DND-41 (cell line): Measurements from ENCODE around the gene STAC2.

Experiments
- ATAC-seq: fragments of 200-7000 bp; cut with Tn5 transposase; 3 replicates; pipeline ENCODE4 v1.9.1; 2021; ENCODE audit warnings: low read depth; ENCODE audit not compliant: insufficient read depth
- DNase-seq: peaks from one replicate; pipeline ENCODE4 v3.0.0-alpha.2; 2020
- H2AFZ ChIP-seq: 2 replicates; pipeline ENCODE4 v1.6.0; 2012; ENCODE audit warnings: low read depth, low read length
- H3K27ac ChIP-seq: 2 replicates; pipeline ENCODE4 v1.5.1; 2012; ENCODE audit warnings: low read length, inconsistent platforms
- H3K27me3 ChIP-seq: fragments of 200-600 bp; sonication (generic); 2 replicates; pipeline ENCODE4 v1.6.0; 2012; ENCODE audit warnings: low read length, mild to moderate bottlenecking, inconsistent platforms; ENCODE audit not compliant: insufficient read depth, poor library complexity
- H3K36me3 ChIP-seq: 2 replicates; pipeline ENCODE4 v1.5.1; 2012; ENCODE audit warnings: low read length, inconsistent platforms; ENCODE audit not compliant: insufficient read depth
- H3K4me1 ChIP-seq: 2 replicates; pipeline ENCODE4 v1.5.1; 2012; ENCODE audit warnings: mild to moderate bottlenecking, low read length; ENCODE audit not compliant: insufficient read depth
- H3K4me2 ChIP-seq: 2 replicates; pipeline ENCODE4 v1.6.0; 2012; ENCODE audit warnings: mild to moderate bottlenecking, moderate library complexity, low read length, inconsistent platforms; ENCODE audit not compliant: insufficient read depth
- H3K4me3 ChIP-seq, 2 experiments: fragments of 200-600 bp in 1 of 2; shearing (Covaris generic) in 1 of 2; 2 replicates each; pipeline ENCODE4 v1.5.1; 2012 to 2016; ENCODE audit warnings: inconsistent platforms in 2 of 2, low read length in 2 of 2, mild to moderate bottlenecking in 2 of 2, low read depth in 1 of 2, moderate library complexity in 1 of 2
- H3K79me2 ChIP-seq: 2 replicates; pipeline ENCODE4 v1.6.0; 2012; ENCODE audit warnings: low read length, inconsistent platforms; ENCODE audit not compliant: insufficient read depth
- H3K9ac ChIP-seq: 2 replicates; pipeline ENCODE4 v1.6.0; 2012; ENCODE audit warnings: low read depth, mild to moderate bottlenecking, inconsistent platforms, low read length, moderate library complexity
- H3K9me3 ChIP-seq: 2 replicates; pipeline ENCODE4 v1.5.1; 2012; ENCODE audit warnings: low read length, moderate library complexity, mild to moderate bottlenecking, inconsistent platforms; ENCODE audit not compliant: insufficient read depth, severe bottlenecking
- H4K20me1 ChIP-seq: 2 replicates; pipeline ENCODE4 v1.6.0; 2012; ENCODE audit warnings: low read length; ENCODE audit not compliant: insufficient read depth
- CTCF ChIP-seq: IDR thresholded peaks from 2 replicates; pipeline ENCODE4 v1.5.1; 2012; ENCODE audit warnings: borderline replicate concordance, low read length, moderate library complexity, mild to moderate bottlenecking; ENCODE audit not compliant: poor library complexity, severe bottlenecking; ENCODE audit errors: extremely low read depth
- EZH2 ChIP-seq: IDR thresholded peaks from 3 replicates; pipeline ENCODE4 v1.6.1; 2012; ENCODE audit warnings: borderline replicate concordance, low read depth, mild to moderate bottlenecking, moderate library complexity, low read length, inconsistent platforms; ENCODE audit not compliant: severe bottlenecking

STAC2 gene

DNA sequence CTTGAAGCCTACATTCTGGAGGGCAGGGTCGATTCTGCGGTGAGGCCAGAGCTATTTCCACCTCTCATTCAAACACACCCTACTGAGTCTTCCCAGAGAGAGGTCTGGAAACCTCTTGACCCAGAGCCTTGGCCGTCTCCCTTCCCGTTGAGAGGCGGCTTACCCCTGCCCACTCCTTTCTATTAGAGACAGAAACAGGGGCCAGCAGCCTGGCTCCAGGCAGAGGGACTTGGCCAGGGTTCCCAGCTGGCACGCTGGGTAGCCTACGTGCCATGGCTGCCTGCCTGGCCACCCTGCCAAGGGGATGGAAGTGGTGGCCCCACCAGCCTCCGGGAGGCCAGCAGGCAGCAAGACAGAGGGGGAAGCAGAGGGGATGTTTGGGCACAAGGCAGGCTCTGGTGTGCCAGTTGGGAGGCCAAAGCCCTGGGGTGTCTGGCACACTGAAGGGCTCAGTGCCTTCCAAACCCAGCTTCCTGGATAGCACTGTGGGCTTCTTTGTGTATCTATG is 6.0 kb downstream of the STAC2 start:
- TF ChIP-seq EZH2 (no peak), CTCF (no peak)
- no peaks in the 10 kb centered on the region for H3K36me3 ChIP-seq
- H2AFZ ChIP-seq, result no peak overlapping the region
- no peak for ATAC-seq
- no peaks in the 10 kb centered on the region for H3K27me3 ChIP-seq
- H3K4me1 ChIP-seq, result no peaks in the 10 kb centered on the region
- no peak overlapping the region for H3K4me3 ChIP-seq
- H4K20me1 ChIP-seq, result 0 out of 2 replicates have a peak, but pooled peaks cover 6% of the 10 kb centered on the region
- H3K79me2 ChIP-seq, result no peaks in the 10 kb centered on the region
- no peak for DNase-seq
- no peak overlapping the region for H3K27ac ChIP-seq
- no peak overlapping the region for H3K4me2 ChIP-seq
- no peak overlapping the region for H3K9ac ChIP-seq
- no peaks in the 10 kb centered on the region for H3K9me3 ChIP-seq

GRCh38 chr17:39218906-39219305 is 6.8 kb downstream of the STAC2 start:
- no peak overlapping the region for H3K4me3 ChIP-seq

DNA sequence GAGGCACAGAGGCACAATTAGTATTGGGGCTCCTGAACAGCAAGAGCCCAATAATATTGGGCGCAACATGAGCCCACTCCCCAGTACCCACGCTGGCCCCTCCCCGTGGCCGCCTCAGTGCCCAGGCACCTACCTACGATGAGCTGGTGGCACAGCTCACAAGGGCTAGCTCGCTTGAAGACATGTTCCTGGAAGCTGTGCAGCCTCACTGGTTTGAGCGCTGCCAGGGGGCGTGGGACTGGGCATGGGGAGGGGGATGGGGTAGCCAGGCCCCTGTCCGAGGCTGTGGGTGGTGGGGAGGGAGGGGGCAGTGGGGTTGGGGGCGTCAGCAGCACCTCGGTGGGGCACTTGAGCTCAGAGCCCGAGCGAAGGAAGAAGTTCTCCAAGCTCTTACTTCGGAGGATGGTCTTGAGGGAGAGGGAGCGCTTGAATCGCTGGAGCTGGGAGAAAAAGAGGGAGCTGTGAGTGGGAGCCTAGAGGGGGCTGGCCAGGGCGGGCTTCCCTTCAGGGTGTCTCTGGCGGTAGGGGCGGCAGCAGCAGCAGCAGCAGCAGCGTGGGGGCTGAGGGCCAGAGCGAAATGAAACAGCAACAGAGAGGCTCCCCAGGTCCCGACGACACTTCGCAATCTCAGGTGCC is 7.9 kb downstream of the STAC2 start:
- ATAC-seq (no peak), DNase-seq (no peak)
- Histone ChIP-seq H3K79me2 (no peaks in the 10 kb centered on the region), H2AFZ (no peak overlapping the region), H3K36me3 (no peaks in the 10 kb centered on the region), H3K9me3 (no peaks in the 10 kb centered on the region), H3K4me3 (no peak overlapping the region), H3K27me3 (no peaks in the 10 kb centered on the region), H3K27ac (no peak overlapping the region), H3K4me1 (no peaks in the 10 kb centered on the region), H3K4me2 (no peak overlapping the region), H4K20me1 (no peaks in the 10 kb centered on the region), H3K9ac (no peak overlapping the region)
- no peak for TF ChIP-seq EZH2
- TF ChIP-seq CTCF, result no peak

More at GRCh38 chr17:39218906-39219305, 6.8 kb downstream of the STAC2 start:
- Histone ChIP-seq H3K36me3 (no peaks in the 10 kb centered on the region), H3K79me2 (no peaks in the 10 kb centered on the region), H3K9ac (no peak overlapping the region), H4K20me1 (0 out of 2 replicates have a peak, but pooled peaks cover 3% of the 10 kb centered on the region), H3K9me3 (no peaks in the 10 kb centered on the region), H3K27me3 (no peaks in the 10 kb centered on the region), H2AFZ (no peak overlapping the region), H3K4me2 (no peak overlapping the region), H3K27ac (no peak overlapping the region), H3K4me1 (no peaks in the 10 kb centered on the region)
- TF ChIP-seq EZH2 (no peak), CTCF (no peak)
- ATAC-seq, result no peak
- no peak for DNase-seq

- H3K79me2 ChIP-seq, result no peaks in the 10 kb centered on the region
- DNase-seq, result no peak
- H3K4me2 ChIP-seq, result no peak overlapping the region
- H3K36me3 ChIP-seq, result no peaks in the 10 kb centered on the region
- H4K20me1 ChIP-seq, result no peaks in the 10 kb centered on the region; the same call in 1 of the 2 replicates
- H3K4me1 ChIP-seq, result peaks cover 11% of the 10 kb centered on the region
- TF ChIP-seq EZH2 (no peak), CTCF (no peak)
- no peak overlapping the region for H3K27ac ChIP-seq
- H3K27me3 ChIP-seq, result peaks cover 22% of the 10 kb centered on the region
- H3K9ac ChIP-seq, result no peak overlapping the region
- no peak for ATAC-seq
- H2AFZ ChIP-seq, result no peak overlapping the region
- H3K9me3 ChIP-seq, result no peaks in the 10 kb centered on the region
- H3K4me3 ChIP-seq, result no peak overlapping the region
Measured at GRCh38 chr17:39213852-39214251, 11.9 kb downstream of the STAC2 start.
